ENCODE data around the gene CDC34.

Gene CDC34

DNA sequence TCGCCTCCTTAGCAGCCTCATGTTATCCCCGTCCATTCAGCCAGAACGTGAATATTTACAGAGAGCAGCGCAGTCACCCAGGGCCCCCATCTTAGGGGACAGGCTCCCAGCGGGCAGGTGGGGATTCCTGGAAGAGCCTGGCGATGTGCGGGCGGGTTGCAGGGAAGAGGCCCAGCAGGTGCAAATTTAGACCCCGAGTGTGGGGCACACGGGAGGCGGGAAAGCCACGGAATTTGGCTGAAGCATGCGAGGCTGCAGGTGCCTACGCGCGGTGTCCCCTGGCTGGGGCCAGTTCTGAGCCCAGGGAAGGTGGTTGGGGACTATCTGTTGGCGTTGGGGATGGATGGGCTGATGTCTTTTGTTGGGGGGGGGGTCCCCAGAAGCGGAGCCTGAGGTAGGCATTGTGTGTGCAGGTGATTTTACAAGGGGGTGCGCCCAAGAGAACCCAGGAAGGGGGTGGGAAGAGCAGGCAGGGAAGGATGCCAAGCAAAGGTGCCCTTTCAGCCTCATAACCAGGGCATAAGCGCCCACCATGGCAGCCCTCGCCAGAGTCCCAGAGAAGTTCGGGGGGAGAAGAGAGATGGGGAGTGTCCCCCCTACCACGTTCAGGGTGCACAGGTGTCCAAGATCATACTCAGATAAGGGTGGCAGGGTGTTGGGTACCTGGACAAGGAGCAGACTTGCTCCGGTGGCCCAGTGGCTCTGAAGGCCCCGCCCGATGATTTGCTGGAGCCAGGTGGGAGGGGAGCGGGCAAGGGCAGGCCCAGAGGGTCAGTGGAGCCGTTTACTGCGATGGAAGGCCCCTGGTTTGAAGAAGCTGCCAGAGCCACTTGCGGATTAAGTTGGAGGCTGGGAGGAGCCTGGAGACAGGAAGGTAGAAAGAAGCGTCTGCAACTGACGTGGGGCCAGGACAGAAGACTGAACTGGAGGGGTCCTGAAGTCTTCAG, 23.1 kb upstream of the CDC34 start:
- peak overlapping the region; percentile 91 for H3K4me2 ChIP-seq (ENCODE audit: low read depth, low read length, poor library complexity, severe bottlenecking)
- H3K9ac ChIP-seq (ENCODE audit: low read length): peak overlapping the region; percentile 81
- H3K9me3 ChIP-seq (ENCODE audit: insufficient read depth, low read length): no peaks in the 10 kb centered on the region
- H4K20me1 ChIP-seq (ENCODE audit: low read depth, low read length): no peaks in the 10 kb centered on the region
- H3F3A ChIP-seq (ENCODE audit: insufficient read depth): peaks cover 10% of the 10 kb centered on the region
- TF ChIP-seq, protein P1, sequence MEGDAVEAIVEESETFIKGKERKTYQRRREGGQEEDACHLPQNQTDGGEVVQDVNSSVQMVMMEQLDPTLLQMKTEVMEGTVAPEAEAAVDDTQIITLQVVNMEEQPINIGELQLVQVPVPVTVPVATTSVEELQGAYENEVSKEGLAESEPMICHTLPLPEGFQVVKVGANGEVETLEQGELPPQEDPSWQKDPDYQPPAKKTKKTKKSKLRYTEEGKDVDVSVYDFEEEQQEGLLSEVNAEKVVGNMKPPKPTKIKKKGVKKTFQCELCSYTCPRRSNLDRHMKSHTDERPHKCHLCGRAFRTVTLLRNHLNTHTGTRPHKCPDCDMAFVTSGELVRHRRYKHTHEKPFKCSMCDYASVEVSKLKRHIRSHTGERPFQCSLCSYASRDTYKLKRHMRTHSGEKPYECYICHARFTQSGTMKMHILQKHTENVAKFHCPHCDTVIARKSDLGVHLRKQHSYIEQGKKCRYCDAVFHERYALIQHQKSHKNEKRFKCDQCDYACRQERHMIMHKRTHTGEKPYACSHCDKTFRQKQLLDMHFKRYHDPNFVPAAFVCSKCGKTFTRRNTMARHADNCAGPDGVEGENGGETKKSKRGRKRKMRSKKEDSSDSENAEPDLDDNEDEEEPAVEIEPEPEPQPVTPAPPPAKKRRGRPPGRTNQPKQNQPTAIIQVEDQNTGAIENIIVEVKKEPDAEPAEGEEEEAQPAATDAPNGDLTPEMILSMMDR (IDR thresholded peaks at IDR 0.05; ENCODE audit: insufficient read depth, low read length, poor library complexity, severe bottlenecking): no peak
- no peak for TF ChIP-seq EZH2phosphoT487 (conservative IDR thresholded peaks at IDR 0.05; ENCODE audit: low read length)
- no peaks in the 10 kb centered on the region for H3K36me3 ChIP-seq (ENCODE audit: low read length)
- no peaks in the 10 kb centered on the region for H3K27me3 ChIP-seq (ENCODE audit: low read length)
- H3K27ac ChIP-seq (ENCODE audit: low read depth, low read length): no peak overlapping the region
- H3K4me3 ChIP-seq (ENCODE audit: insufficient read depth, low read length, poor library complexity, severe bottlenecking): peak overlapping the region; percentile 70
- no peaks in the 10 kb centered on the region for H3K9me2 ChIP-seq (replicated peaks; ENCODE audit: insufficient read depth, low read length)
- no peaks in the 10 kb centered on the region for H3K79me2 ChIP-seq (ENCODE audit: insufficient read depth, low read length)
- no peak overlapping the region for H2AFZ ChIP-seq (ENCODE audit: low read depth, low read length, severe bottlenecking)

DNA sequence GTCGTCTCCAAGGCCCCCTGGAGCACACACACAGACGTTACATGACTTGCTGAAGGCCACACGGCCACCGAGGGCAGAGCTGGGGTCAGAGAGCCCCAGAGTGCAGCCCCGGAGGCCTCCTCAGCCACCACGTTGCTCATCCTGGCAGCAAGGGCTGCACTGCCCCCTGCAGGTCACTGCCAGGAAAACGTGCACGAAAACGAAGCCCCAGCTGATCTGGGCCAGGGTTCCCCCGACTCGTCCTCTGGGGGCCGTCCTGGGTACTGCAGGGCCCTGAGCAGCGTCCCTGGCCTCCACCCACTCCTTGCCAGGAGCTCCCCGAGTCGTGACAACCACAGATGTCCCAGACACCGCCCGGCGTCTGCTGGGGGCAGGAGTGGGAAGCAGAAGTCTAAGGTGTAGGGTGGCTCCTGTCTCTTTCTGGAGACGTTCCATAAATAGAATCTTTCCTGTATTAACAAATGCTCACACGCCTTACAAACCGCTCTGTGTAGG, 20.9 kb upstream of the CDC34 start:
- Histone ChIP-seq H2AFZ (ENCODE audit: low read depth, low read length, severe bottlenecking) (no peak overlapping the region), H3K9ac (ENCODE audit: low read length) (peak overlapping the region; percentile 18; the same call in 1 of the 2 replicates), H3K4me2 (ENCODE audit: low read depth, low read length, poor library complexity, severe bottlenecking) (peak overlapping the region; percentile 42), H3K27ac (ENCODE audit: low read depth, low read length) (peak overlapping the region; percentile 80), H3K36me3 (ENCODE audit: low read length) (no peaks in the 10 kb centered on the region), H3K9me2 (replicated peaks; ENCODE audit: insufficient read depth, low read length) (no peaks in the 10 kb centered on the region), H3K4me3 (ENCODE audit: insufficient read depth, low read length, poor library complexity, severe bottlenecking) (no peak overlapping the region), H3F3A (ENCODE audit: insufficient read depth) (peaks cover 10% of the 10 kb centered on the region), H3K27me3 (ENCODE audit: low read length) (no peaks in the 10 kb centered on the region), H3K9me3 (ENCODE audit: insufficient read depth, low read length) (no peaks in the 10 kb centered on the region), H3K79me2 (ENCODE audit: insufficient read depth, low read length) (no peaks in the 10 kb centered on the region), H4K20me1 (ENCODE audit: low read depth, low read length) (no peaks in the 10 kb centered on the region; the same call in 1 of the 2 replicates)
- no peak for TF ChIP-seq EZH2phosphoT487 (conservative IDR thresholded peaks at IDR 0.05; ENCODE audit: low read length)
- TF ChIP-seq, protein P1 (IDR thresholded peaks at IDR 0.05; ENCODE audit: insufficient read depth, low read length, poor library complexity, severe bottlenecking): peak; percentile 97

DNA sequence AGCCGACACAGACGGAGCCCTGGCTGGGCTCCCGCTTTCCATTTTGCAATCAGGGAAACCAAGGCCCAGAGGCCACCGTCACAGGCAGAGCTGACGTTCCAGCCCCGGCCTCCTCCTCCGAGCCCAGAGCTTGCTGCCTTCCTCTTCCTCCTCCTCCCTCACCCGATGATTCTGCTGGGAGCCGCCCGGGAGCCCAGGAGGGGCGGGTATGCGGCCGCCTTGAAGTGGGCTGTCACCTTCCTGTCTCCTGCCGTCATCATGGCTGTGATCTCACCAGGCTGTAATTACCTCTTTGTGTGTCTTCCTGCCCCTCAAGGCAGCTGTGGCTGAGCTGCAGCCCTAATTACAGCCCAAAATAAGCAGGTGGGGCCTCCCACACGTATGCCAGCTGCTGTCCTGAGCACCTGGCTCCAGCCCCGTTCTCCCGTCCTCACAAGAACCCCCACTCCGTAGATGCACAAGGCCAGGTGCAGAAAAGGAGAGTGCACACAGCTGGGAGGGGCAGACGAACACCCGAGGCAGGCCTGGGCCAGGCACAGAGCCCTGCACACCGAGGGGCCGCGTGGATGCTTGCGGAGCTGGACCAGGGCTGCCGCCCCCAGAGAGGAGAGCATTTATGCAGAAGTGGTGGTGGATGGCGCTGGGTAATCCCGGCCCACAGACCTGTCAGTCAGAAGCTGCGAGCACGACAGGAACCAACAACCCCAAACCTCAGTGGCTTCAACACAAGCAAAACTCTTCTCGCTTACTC, 20.3 kb upstream of the CDC34 start:
- Histone ChIP-seq H3K27me3 (ENCODE audit: low read length) (no peaks in the 10 kb centered on the region), H3K9me3 (ENCODE audit: insufficient read depth, low read length) (no peaks in the 10 kb centered on the region), H3K4me2 (ENCODE audit: low read depth, low read length, poor library complexity, severe bottlenecking) (peak overlapping the region; percentile 42), H2AFZ (ENCODE audit: low read depth, low read length, severe bottlenecking) (no peak overlapping the region), H3K9ac (ENCODE audit: low read length) (peak overlapping the region; percentile 18; the same call in 1 of the 2 replicates), H3K27ac (ENCODE audit: low read depth, low read length) (peak overlapping the region; percentile 80), H3K9me2 (replicated peaks; ENCODE audit: insufficient read depth, low read length) (no peaks in the 10 kb centered on the region), H3K79me2 (ENCODE audit: insufficient read depth, low read length) (no peaks in the 10 kb centered on the region), H3K4me3 (ENCODE audit: insufficient read depth, low read length, poor library complexity, severe bottlenecking) (no peak overlapping the region), H3K36me3 (ENCODE audit: low read length) (no peaks in the 10 kb centered on the region), H4K20me1 (ENCODE audit: low read depth, low read length) (no peaks in the 10 kb centered on the region; the same call in 1 of the 2 replicates), H3F3A (ENCODE audit: insufficient read depth) (peaks cover 10% of the 10 kb centered on the region)
- no peak for TF ChIP-seq EZH2phosphoT487 (conservative IDR thresholded peaks at IDR 0.05; ENCODE audit: low read length)
- TF ChIP-seq, protein P1 (IDR thresholded peaks at IDR 0.05; ENCODE audit: insufficient read depth, low read length, poor library complexity, severe bottlenecking): no peak
